GM19239 (cell line): ENCODE measurements around the gene PTPN3.
A peak's percentile ranks its signal among the peaks of the same experiment; 100 is the strongest.

Experiments used
- DNase-seq: peaks from one replicate; pipeline ENCODE4 v3.0.0; 2011; ENCODE audit warnings: low spot score; ENCODE audit not compliant: insufficient read length
- FAIRE-seq: peaks from 2 replicates; lab custom pipeline; 2011; peaks lifted over from hg19 to GRCh38; lab: Jason Lieb, UNC

The PTPN3 gene

DNA sequence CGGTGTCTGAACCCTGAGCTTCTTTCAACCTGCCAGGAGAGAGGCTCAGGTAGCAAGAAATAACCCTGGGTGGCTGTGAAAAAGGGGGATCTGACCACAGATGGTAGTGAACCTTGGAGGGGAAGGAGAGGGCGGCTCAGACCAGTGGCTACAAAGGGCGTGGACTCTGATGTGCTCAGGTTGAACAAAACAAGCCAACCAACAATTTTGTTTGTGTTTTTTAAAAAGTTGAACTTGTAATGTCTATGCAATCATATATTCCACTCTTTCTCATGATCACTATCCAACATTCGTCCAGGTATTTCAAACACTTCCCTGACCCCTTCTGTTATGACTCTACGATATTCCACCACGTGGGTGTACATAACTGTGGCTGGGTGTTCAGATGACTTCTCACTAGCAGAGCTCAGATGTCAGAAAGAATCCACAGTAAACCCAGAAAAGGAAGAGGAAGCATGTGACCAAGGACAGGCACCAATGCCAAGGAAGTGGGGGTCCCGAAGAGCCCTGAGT is 20.0 kb downstream of the PTPN3 start:
- FAIRE-seq: peak; percentile 70
- DNase-seq: no peak

GRCh38 chr9:109477258-109478050 is 20.7 kb downstream of the PTPN3 start:
- peak; percentile 81 for DNase-seq
- FAIRE-seq: peak; percentile 88

DNA sequence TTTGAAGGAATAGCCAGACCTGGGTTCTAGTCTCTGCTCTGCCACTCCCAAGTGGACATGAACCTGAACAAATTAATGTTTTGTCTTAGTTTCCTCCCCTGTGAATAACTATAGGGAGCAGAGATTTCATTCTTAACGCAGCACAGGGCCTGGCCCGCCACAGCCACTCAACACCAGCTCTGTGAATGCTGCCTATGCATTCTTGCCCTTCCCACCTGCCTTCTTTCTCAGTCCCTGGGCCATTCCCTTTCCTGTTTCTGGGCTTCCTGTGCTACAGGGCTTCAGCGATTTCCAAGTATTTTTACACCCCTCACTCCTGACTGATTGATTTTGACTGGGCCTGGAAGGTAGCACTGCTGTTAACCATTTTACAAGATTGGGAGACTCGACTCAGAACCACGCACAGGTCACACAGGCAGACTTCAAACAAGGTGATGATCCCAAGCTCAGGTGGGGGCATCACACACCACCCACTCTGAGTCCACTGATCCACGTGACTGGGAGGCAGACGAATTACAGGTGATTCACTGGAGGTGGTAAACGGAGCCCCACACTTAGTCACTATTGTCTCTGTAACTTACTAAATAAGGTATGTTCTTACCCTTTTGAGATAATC is 21.4 kb downstream of the PTPN3 start:
- FAIRE-seq: peak; percentile 48
- no peak for DNase-seq

DNA sequence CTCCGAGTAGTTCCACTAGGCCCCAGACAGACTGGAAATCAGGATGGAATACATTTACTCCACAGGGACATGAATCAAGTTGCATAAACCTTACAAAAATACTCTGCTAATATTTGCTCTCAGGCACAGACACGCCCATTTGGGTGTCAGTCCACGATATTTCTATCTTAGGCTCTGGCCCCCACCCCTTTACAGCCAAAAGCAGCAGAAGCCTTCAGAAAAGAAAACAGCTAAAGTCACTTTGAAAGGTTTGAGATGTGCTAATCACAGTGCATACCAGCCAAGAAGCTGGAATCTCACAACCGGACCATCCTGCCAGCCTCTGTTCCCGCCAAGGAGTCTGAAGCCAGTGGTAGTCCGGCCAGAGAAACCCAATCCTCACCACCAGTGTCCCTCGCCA is 22.6 kb downstream of the PTPN3 start:
- FAIRE-seq: no peak
- DNase-seq: no peak

GRCh38 chr9:109474944-109475343 is 23.2 kb downstream of the PTPN3 start:
- DNase-seq (no peak), FAIRE-seq (no peak)

- DNase-seq (no peak), FAIRE-seq (no peak)
These were observed 23.9 kb downstream of the PTPN3 start for GRCh38 chr9:109474170-109474569.

GRCh38 chr9:109473329-109473728 is 24.8 kb downstream of the PTPN3 start:
- DNase-seq (no peak), FAIRE-seq (no peak)

GRCh38 chr9:109471475-109472393 is 26.4 kb downstream of the PTPN3 start:
- DNase-seq: no peak
- FAIRE-seq: no peak

DNA sequence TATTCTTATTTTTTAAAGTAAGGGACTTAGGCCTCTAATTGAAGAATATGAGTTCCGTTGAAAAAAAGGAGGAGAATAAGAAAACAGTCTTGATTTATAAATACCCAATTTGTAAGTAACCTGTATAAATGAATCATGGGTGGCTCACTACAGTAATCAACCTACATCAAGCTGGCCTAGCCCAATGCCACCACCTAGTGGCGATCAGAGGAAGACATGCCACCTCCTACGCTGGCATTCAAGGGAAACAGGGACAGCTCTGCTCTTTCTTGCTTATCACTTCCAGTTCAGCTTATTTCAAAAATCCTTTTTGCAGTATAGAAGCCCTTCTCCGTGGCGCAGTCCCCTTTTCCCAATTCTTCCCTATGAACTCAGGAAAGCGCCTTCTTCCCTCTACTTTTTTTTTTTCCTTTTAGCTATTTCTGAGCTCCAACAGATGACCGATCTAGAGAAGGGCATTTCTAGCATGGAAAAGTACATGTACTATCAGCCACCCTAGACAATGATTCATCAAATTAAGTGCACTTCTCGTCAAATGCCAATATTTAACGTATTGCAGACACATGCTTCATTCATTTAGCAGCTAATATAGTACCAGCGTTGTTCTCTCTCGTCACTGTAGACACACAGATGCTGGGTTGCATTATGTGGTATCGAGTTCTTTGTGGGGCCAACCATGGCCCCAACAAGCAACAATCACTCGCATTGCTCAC is 28.3 kb downstream of the PTPN3 start:
- DNase-seq (peak; percentile 53), FAIRE-seq (peak; percentile 95)

- FAIRE-seq (no peak), DNase-seq (no peak)
These were observed 29.2 kb downstream of the PTPN3 start for GRCh38 chr9:109468927-109469326.

DNA sequence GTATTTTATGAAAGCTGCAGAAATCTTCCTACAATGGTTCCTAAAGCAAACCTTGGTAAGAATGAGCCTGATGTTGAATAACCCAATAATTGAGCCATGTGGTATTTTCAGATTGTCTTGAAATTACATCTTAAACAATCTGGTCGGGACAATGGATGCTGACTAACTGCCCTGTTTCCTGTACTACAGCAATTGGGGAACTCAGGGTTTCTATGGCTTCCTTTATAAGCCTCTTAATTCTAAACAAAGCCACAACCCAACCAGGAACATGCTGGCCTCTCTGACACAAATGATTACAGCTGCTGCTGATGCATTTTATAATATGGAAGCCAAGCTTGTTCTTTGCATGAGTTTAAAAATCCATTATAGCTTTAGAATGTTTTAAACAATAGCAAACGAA is 30.2 kb downstream of the PTPN3 start:
- no peak for DNase-seq
- no peak for FAIRE-seq

GRCh38 chr9:109466623-109467590 is 31.2 kb downstream of the PTPN3 start:
- DNase-seq: no peak
- no peak for FAIRE-seq

GRCh38 chr9:109463924-109464625 is 34.0 kb downstream of the PTPN3 start:
- no peak for DNase-seq
- FAIRE-seq: no peak

- FAIRE-seq: no peak
- no peak for DNase-seq
These were observed 37.5 kb downstream of the PTPN3 start for GRCh38 chr9:109460576-109460975.

DNA sequence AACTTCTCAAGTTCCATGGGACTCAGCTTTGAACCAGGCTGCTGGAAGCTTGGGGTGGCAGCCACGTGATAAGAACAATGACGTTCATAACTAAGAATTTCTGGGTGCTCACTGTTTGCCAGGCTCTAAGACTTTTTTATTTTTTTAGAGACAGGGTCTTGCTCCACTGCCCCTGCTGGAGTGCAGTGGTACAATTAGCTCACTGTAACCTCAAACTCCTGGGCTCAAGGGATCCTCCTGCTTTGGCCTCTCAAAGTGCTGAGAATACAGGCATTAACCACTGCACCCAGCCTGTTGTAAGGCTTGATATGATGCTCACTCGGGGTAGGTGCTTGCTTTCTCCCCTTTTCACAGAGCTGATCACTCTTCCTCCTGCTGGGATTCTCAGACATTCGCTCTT is 38.7 kb downstream of the PTPN3 start:
- FAIRE-seq (no peak), DNase-seq (no peak)

DNA sequence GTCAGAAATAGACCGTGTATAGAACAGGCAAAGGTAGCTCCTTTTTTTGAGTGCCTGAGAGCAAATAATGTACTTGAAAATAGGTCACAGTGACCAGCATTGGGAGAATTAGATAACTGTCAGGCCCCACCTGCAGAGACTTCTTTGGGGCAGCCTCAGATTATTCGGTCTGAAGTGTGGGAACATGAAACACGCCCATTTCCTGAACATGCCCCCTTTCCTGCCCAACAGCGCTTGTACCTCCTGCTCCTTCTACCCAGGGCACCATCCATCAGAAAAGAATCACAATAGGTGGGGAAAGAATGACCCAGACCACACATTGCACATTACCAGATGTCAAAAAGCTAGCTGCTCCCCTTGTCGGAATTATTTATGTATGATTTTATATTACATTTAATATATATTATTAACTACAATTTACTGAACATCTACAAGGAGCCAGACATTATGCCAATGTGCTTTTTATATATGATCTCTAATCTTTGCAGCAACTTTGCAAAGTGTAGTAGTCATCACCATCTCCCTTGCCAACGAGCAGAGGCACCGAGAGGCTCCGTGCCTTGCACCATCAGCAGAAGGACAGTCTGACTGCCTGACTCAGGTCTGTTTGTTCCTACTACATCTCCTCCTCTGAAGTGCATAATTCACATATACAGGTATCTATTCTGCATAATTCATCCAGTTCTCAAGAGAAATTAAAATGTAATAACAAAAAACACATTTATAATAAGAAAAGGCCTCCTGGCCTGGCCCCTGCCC is 39.5 kb downstream of the PTPN3 start:
- FAIRE-seq (no peak), DNase-seq (no peak)

DNA sequence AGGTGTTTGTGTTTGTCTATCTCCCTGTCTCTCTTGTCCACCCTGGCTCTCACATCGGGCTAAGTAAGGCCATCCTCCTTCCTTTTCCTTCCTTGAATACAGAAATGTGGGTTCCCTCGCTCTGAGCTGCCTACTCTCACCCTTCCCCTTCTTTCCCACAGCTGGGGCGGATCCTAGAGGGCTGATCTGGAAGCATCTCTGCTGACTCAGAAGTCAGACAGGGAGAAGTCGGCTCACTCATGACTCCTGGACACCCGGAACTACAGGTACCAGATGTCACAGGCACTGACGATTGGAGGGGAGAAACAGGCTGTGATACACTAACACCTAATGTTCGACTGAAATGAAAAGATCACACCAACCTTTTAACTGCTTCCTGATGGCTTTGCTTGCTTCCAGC is 41.3 kb downstream of the PTPN3 start:
- FAIRE-seq (no peak), DNase-seq (no peak)

GRCh38 chr9:109455861-109456260 is 42.2 kb downstream of the PTPN3 start:
- no peak for DNase-seq
- no peak for FAIRE-seq
